Nephron progenitor cell (in vitro differentiated cells): ENCODE results near the gene ANKS1B.

Experiments used
- DNase-seq: peaks from one replicate; pipeline ENCODE4 v3.0.0; 2021
- H3K27ac Mint-ChIP-seq: 2 replicates; pipeline ENCODE4 v1.8.0; 2021; ENCODE audit warnings: mild to moderate bottlenecking, moderate library complexity, mixed read lengths
- H3K27me3 Mint-ChIP-seq: 2 replicates; pipeline ENCODE4 v1.8.0; 2021; ENCODE audit warnings: mild to moderate bottlenecking, low read depth, mixed read lengths; ENCODE audit not compliant: poor library complexity
- H3K36me3 Mint-ChIP-seq: 2 replicates; pipeline ENCODE4 v1.8.0; 2021; ENCODE audit warnings: low read depth, mixed read lengths
- H3K4me1 Mint-ChIP-seq: 2 replicates; pipeline ENCODE4 v1.8.0; 2021; ENCODE audit warnings: mixed read lengths
- H3K4me3 Mint-ChIP-seq: 2 replicates; pipeline ENCODE4 v1.8.0; 2021; ENCODE audit warnings: mild to moderate bottlenecking, moderate library complexity, mixed read lengths
- H3K9me3 Mint-ChIP-seq: 2 replicates; pipeline ENCODE4 v1.8.0; 2021; ENCODE audit warnings: mild to moderate bottlenecking, moderate library complexity, mixed read lengths
- CTCF ChIP-seq: fragments of 200-600 bp; sonication (generic); IDR thresholded peaks from 2 replicates; pipeline ENCODE4 v1.5.0; 2021; ENCODE audit warnings: antibody characterized with exemption

Gene ANKS1B

GRCh38 chr12:99976762-99977161 is 8.0 kb downstream of the ANKS1B start:
- Mint-ChIP-seq H3K4me1 (no peaks in the 10 kb centered on the region), H3K36me3 (no peaks in the 10 kb centered on the region), H3K27ac (no peak overlapping the region), H3K4me3 (no peak overlapping the region), H3K27me3 (peaks cover 23% of the 10 kb centered on the region), H3K9me3 (peaks cover 3% of the 10 kb centered on the region)
- no peak for TF ChIP-seq CTCF
- no peak for DNase-seq

- Mint-ChIP-seq H3K27me3 (peaks cover 13% of the 10 kb centered on the region), H3K4me1 (no peaks in the 10 kb centered on the region), H3K9me3 (peaks cover 3% of the 10 kb centered on the region), H3K4me3 (no peak overlapping the region), H3K27ac (no peak overlapping the region), H3K36me3 (no peaks in the 10 kb centered on the region)
- no peak for TF ChIP-seq CTCF
- no peak for DNase-seq
Measured at GRCh38 chr12:99975321-99975720, 9.4 kb downstream of the ANKS1B start.

GRCh38 chr12:99974146-99974545 is 10.6 kb downstream of the ANKS1B start:
- Mint-ChIP-seq H3K4me3 (no peak overlapping the region), H3K27me3 (peaks cover 7% of the 10 kb centered on the region), H3K36me3 (no peaks in the 10 kb centered on the region), H3K9me3 (peaks cover 3% of the 10 kb centered on the region), H3K27ac (no peak overlapping the region), H3K4me1 (no peaks in the 10 kb centered on the region)
- no peak for TF ChIP-seq CTCF
- no peak for DNase-seq

GRCh38 chr12:99966429-99966828 is 18.3 kb downstream of the ANKS1B start:
- Mint-ChIP-seq H3K27me3 (no peaks in the 10 kb centered on the region), H3K36me3 (no peaks in the 10 kb centered on the region), H3K9me3 (peaks cover 3% of the 10 kb centered on the region), H3K4me1 (no peaks in the 10 kb centered on the region), H3K4me3 (no peak overlapping the region), H3K27ac (no peak overlapping the region)
- no peak for DNase-seq
- TF ChIP-seq CTCF = no peak

GRCh38 chr12:99960311-99960710 is 24.4 kb downstream of the ANKS1B start:
- no peaks in the 10 kb centered on the region for H3K9me3 Mint-ChIP-seq
- H3K4me3 Mint-ChIP-seq = no peak overlapping the region
- no peak for TF ChIP-seq CTCF
- peak overlapping the region; percentile 6 for H3K27ac Mint-ChIP-seq
- no peaks in the 10 kb centered on the region for H3K27me3 Mint-ChIP-seq
- DNase-seq = no peak
- H3K4me1 Mint-ChIP-seq = no peaks in the 10 kb centered on the region
- H3K36me3 Mint-ChIP-seq = no peaks in the 10 kb centered on the region

GRCh38 chr12:99959549-99960170 is 25.1 kb downstream of the ANKS1B start:
- Mint-ChIP-seq H3K27me3 (no peaks in the 10 kb centered on the region), H3K4me3 (no peak overlapping the region), H3K27ac (no peak overlapping the region), H3K36me3 (no peaks in the 10 kb centered on the region), H3K4me1 (no peaks in the 10 kb centered on the region), H3K9me3 (no peaks in the 10 kb centered on the region)
- no peak for DNase-seq
- no peak for TF ChIP-seq CTCF
